Mesenteric fat pad (tissue), 1 donor: Measurements from ENCODE around the gene UBE2D2. TPM values are rescaled to one million over a fixed set of nuclear protein-coding genes. Genes with fewer than 3 reads are reported as not detected.
"Not testable (repeated sequence)": the region's sequence is repeated elsewhere in the genome, so short reads cannot be mapped to it uniquely, and the experiment has no call there.

ENCODE experiments used
- DNase-seq: peaks from one replicate; pipeline ENCODE4 v3.0.0-alpha.2; 2020; ENCODE audit warnings: low spot score
- total RNA-seq: library from RNA; stranded (reverse); fragmentation: NEBNext Ultra II Directional; extraction: Animal tissue kit (Norgen Biotek cat#: 25700); gene quantifications from one replicate; pipeline ENCODE4 v1.2.1, GENCODE V29; 2021
- donor health status: DM: yes; HTN: yes; CAD: no.

The UBE2D2 gene
- total RNA-seq, 1 donor from 2014 or later = 111 TPM

DNA sequence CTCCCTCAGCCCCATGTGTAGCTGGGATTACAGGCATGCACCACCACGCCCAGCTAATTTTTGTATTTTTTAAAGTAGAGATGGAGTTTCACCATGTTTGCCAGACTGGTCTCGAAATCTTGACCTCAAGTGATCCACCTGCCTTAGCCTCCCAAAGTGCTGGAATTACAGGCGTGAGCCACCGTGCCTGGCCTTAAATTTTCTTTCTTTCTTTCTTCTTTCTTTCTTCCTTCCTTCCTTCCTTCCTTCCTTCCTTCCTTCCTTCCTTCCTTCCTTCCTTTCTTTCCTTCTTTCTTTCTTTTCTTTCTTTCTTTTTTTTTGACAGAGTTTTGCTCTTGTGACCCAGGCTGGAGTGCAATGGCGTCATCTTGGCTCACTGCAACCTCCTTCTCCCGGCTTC is 14.5 kb upstream of the UBE2D2 start:
- DNase-seq = not testable (repeated sequence)

- no peak for DNase-seq
Measured at GRCh38 chr5:139549162-139549894, 11.8 kb upstream of the UBE2D2 start.

DNA sequence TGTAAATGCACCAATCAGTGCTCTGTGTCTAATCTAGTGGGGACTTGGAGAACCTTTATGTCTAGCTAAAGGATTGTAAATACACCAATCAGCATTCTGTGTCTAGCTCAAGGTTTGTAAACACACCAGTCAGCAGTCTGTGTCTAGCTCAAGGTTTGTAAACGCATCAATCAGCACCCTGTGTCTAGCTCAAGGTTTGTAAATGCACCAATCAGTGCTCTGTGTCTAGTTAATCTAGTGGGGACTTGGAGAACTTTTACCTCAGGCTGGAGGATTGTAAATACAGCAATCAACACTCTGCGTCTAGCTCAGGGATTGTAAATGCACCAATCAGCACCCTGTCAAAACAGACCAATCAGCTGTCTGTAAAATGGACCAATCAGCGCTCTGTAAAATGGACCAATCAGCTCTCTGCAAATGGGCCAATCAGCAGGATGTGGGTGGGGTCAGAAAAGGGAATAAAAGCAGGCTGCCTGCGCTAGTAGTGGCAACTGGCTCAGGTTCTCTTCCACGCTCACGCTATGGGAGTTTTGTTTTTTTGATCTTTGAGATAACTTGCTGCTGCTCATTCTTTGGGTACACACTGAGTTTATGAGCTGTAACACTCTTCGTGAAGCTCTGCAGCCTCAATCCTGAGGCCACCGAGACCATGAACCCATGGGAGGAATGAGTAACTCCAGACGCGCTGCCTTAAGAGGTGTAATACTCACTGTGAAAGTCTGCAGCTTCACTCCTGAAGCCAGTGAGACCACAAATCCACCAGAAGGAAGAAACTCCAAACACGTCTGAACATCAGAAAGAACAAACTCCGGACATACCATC is 10.9 kb upstream of the UBE2D2 start:
- DNase-seq = peak; percentile 45

DNA sequence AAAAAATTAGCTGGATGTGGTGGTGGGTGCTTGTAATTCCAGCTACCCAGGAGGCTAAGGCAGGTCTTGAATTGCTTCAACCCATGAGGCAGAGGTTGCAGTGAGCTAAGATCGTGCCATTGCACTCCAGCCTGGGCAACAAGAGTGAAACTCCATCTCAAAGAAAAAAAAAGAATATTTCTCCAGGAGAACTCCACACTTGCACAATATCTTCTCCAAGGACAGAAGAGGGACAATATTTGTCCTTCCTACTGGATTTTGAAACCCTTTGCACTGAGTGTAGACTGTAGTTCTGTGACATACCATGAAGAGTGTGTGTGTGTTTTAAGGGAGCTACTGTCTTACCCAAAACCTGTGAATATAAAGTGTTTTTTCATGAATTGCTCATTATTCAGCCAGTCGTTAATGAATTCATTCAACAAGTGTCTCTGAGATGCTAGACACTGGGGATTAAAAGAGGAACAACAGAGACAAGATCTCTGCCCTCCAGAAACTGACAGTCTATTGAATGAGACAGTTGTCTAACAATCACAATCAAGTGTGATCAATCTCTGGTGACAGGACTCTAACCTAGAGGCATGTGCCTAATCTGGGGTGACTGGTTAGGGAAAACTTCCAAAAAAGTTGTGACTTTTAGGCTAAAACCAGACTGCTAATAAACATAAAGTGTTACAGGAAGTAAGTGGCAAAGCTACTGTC is 9.8 kb upstream of the UBE2D2 start:
- no peak for DNase-seq

DNA sequence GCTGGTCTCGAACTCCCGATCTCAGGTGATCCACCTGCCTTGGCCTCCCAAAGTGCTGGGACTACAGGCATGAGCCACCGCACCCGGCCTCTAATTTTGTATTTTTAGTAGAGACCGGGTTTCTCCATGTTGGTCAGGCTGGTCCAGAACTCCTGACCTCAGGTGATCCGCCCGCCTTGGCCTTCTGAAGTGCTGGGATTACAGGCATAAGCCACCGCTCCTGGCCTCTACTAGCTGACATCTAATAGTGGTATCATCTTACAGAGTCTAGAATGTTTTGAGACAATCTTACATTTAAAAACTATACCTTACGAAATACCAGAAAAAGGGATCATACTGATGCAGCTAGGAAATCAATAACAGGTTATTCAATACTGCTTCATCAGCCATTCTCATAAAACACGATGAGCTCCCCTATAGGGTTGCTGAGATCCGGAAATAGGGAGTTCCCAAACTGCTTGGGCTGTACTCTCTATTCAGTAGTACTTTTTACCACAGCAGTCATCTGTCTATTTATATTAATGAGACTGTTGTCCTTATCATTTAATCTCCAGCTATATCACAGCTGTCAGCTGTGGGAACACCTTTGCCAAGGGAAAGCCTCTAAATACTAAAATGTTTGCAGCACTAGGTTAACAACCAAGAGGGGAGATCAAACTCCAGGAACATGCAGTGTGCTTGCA is 8.1 kb upstream of the UBE2D2 start:
- peak; percentile 49 for DNase-seq

GRCh38 chr5:139554264-139554663 is 6.9 kb upstream of the UBE2D2 start:
- no peak for DNase-seq

DNA sequence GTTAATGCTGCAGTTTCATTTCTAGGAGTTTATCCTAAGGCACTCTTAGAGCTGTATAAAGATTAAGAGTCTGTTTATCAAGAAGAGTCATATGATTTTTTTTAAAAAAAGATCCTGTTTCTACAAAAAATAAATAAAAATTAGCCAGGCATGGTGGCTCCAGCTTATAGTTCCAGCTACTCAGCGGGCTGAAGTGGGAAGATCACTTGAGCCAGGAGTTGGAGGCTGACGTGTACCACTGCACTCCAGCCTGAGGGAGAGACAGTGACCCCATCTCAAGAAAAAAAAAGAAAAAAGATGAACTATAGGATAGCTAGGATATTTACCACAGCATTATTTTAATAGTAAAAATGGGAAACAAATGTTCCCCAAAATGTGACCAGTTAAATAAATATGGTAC is 3.3 kb upstream of the UBE2D2 start:
- no peak for DNase-seq

GRCh38 chr5:139561655-139562451 is 714 bp downstream of the UBE2D2 start:
- DNase-seq = peak; percentile 90

GRCh38 chr5:139562847-139563246 is 1.7 kb downstream of the UBE2D2 start:
- DNase-seq = peak; percentile 33

DNA sequence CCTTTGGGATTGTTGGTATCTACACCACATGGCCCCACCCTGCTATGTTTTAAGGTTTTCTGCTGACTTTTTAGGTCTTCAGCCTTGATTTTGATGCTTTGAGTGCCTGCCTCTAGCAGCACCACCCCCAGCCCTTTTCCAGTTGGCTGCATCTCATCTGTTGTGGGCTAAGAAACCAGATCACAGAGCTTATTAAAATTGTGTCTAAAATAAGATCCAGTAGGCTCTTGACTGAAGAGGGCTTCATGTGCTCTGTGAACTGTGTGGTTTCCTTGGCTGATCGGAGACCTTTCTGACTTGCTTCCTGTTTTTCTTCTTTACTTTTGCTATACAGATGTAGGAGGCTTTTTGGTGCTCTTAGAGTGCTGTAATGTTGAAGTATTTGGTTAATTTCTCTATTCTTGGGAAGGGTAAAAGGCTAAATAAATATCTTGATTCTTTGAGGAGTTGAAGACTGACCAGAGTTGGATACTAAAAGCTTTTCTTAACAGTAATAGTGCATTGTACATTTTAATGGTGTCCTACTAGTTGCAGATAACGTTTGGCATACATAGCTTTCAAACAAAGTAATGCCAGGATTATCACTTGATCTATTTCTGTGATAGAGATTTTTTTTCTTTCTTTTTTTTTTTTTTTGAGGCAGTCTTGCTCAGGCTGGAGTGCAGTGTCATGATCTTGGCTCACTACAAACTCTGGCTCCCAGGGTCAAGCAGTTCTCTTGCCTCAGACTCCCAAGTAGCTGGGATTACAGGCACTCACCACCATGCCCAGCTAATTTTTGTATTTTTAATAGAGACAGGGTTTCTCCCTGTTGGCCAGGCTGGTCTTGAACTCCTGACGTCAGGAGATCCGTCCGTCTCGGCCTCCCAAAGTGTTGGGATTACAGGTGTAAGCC is 4.5 kb downstream of the UBE2D2 start:
- DNase-seq = peak; percentile 33

GRCh38 chr5:139566611-139567010 is 5.5 kb downstream of the UBE2D2 start:
- no peak for DNase-seq

DNA sequence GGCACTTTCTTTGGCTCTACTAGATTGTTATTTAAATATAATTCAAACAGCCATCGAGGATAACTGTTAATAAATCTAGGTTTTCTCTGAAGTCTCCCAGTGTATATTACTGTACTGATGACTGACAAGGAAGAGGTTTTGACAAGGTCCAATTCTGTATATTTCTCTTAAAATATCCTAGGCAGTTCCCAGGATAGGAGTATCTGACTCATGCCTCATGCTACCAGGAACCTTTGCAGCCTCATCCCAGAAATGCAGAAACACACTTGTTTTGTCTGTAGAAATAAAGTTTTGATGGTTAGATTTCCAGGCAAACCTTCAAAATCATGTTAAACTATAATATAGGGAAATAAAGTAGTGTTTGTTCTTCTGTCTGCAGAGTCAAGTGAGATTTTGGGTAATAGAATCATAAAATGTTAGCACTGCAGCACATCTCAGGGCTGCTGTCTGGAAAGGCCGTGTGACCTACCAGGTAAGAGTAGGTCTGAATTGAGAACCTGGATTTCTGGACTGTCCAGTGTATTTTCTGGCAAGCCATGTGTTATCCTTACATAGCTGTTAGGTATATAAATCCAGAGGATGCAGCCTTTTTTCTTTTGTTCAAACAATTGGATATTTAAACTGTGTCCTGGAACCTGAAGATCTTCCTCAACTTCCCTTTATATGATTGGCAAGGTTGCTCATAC is 8.3 kb downstream of the UBE2D2 start:
- no peak for DNase-seq

DNA sequence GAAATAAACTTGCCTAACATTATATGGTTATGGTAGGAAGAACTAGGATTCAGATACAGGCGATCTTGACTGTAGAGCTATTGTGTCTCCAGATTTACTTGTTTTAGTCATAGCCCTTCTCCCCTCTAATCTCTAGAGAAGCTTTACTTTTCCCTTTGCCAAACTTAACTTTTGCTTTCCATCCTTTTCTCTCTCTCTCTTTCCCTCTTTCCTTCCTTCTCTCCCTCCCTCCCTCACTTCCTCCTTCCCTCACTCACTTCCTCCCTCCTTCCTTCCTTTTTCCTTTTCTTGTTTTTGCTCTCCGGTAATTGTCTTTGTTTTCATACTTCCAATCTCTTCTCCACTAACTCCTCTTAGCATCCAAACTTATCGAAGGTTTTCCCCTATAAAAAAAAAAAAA is 10.4 kb downstream of the UBE2D2 start:
- no peak for DNase-seq

DNA sequence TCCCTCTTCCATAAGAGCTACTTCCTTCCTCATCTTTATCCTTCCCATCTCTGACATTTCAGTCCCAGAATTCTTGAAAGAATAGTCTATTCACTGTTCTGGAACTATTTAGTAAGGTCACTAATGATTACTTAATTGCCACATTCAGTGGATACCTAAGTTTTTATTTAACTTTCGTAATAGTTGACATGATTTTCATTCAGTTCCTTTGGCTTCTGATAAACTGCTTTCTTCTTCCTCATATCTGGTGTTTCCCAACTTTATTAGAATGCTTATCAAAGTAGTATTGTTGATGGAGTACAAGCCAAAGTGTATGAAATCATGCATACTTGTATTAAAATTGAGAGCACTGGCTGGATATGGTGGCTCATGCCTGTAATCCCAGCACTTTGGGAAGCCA is 10.8 kb downstream of the UBE2D2 start:
- no peak for DNase-seq

GRCh38 chr5:139574641-139575312 is 13.6 kb downstream of the UBE2D2 start:
- DNase-seq = no peak

DNA sequence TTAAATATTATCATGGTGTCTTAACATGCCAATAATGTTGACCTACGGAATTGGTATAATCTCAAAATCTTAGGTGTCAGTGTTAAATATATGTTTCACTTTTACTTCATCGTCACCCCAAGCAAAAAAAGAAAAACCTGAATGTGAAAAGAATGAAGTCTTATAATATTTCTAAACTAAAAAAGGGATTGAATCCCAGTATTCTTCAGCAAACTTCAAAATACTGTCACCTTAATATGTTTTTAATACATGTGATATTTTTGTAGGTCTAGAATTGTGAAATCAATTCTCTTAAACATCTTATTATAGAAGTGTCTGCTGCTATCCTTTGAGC is 14.1 kb downstream of the UBE2D2 start:
- no peak for DNase-seq

DNA sequence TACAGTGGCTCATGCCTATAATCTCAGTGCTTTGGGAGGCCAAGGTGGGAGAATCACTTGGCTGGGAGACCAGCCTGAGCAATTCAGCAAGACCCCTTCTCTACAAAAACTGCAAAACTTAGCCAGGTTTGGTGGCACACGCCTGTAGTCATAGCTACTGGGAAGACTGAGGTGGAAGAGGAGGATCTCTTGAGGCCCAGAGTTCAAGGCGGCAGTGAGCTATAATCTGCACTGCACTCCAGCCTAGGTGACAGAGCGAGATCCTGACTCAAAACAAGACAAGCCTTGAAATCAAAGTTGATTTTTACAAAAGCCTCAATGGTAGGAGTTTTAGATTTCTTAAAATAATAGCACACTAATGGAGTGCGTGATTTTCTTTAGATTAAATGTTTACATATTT is 14.6 kb downstream of the UBE2D2 start:
- no peak for DNase-seq

DNA sequence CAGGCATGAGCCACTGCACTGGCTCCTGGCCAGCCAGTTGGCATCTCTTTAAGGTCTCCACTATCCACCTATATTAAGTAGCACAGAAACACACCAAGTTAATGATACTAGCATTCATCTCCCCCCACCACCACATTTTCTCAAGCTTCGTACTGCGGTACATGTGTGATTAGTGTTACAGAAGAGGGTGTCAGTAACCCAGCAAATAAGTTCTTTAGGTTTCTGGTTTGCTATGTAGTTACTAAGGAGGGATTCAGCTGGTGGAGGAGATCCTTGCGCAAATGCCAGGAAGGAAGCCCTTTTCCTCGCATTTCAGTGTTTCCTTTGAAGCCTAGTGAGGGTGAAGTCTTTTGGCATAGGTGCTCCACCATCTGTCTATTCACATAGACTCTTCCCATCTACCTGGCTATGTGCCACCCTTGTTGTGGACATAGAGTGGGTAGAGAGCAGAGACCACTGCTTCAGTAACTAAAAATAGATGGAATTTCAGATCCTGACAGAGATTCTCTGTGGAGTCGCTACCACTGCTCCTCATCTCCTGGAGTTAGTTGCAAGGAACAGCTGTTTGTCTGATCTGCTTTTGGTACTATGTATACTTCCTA is 16.7 kb downstream of the UBE2D2 start:
- peak; percentile 43 for DNase-seq
